H1 (cell line): ENCODE data around the gene PLXNA4. TPM values are rescaled to one million over a fixed set of nuclear protein-coding genes. Genes with fewer than 3 reads are reported as not detected.

ENCODE experiments used
- HDAC2 ChIP-seq, 2 experiments: fragments of 300-600 bp in 1 of 2; sonication (generic) in 1 of 2; IDR thresholded peaks; 2 replicates each; pipeline ENCODE4 v1.6.1; 2011 to 2012; ENCODE audit warnings: low read depth in 2 of 2, low read length in 2 of 2, mild to moderate bottlenecking in 2 of 2, moderate library complexity in 2 of 2, borderline replicate concordance in 1 of 2, inconsistent platforms in 1 of 2
- JUN ChIP-seq: IDR thresholded peaks from 2 replicates; pipeline ENCODE4 v1.6.1; 2011; ENCODE audit warnings: low read depth, mild to moderate bottlenecking, improper control_type of control experiment, low read length
- JUND ChIP-seq: IDR thresholded peaks from 2 replicates; pipeline ENCODE4 v1.6.1; 2011; ENCODE audit warnings: mild to moderate bottlenecking, improper control_type of control experiment, low read length
- MAFK ChIP-seq: IDR thresholded peaks from 2 replicates; pipeline ENCODE4 v1.6.1; 2012; ENCODE audit warnings: low read depth, mild to moderate bottlenecking, improper control_type of control experiment, low read length
- POU5F1 ChIP-seq: IDR thresholded peaks from 2 replicates; pipeline ENCODE4 v1.6.1; 2011; ENCODE audit warnings: low read depth, mild to moderate bottlenecking, low read length, moderate library complexity
- TCF12 ChIP-seq: IDR thresholded peaks from 2 replicates; pipeline ENCODE4 v1.6.1; 2011; ENCODE audit warnings: low read depth, mild to moderate bottlenecking, low read length
- ZNF274 ChIP-seq: IDR thresholded peaks from 2 replicates; pipeline ENCODE4 v1.7.0; 2012; ENCODE audit warnings: low read length, borderline replicate concordance; ENCODE audit errors: extremely low read depth
- polyA plus RNA-seq, 7 experiments: library from polyadenylated mRNA; depleted of rRNA in 3 of 7; stranded (reverse) in 5 of 7; unstranded in 2 of 7; fragments of >200 nt in 5 of 7; fragments of 200-250 nt in 2 of 7; gene quantifications; 1 replicate in 5 of 7; 2 replicates in 1 of 7; 4 replicates in 1 of 7; pipeline versions ENCODE4 v1.2.1 to v1.2.3, GENCODE V29; 2011 to 2013; ENCODE audit warnings: missing spikeins in 2 of 7, mixed read lengths in 2 of 7
- total RNA-seq: library from RNA; stranded (reverse); fragmentation: NEBNext Ultra II Directional; extraction: Animal tissue kit (Norgen Biotek cat#: 25700); gene quantifications from 2 replicates; pipeline ENCODE4 v1.2.1, GENCODE V29; 2021
- TF ChIP-seq, protein P1 (sequence below): fragments of 300-600 bp; sonication (generic); IDR thresholded peaks from 2 replicates; pipeline ENCODE4 v1.7.1; 2012; ENCODE audit warnings: low read length, moderate library complexity, mild to moderate bottlenecking, inconsistent platforms; ENCODE audit not compliant: insufficient replicate concordance
- TF ChIP-seq, protein P2 (sequence below): IDR thresholded peaks from 2 replicates; pipeline ENCODE4 v1.6.1; 2012; ENCODE audit warnings: low read length, inconsistent platforms

PLXNA4 gene
- total and polyA plus RNA-seq, 2 of the 8 experiments (the other 6 are each of a cell fraction or from before 2014, with no cell fraction given), result 0.76 to 0.79 TPM

DNA sequence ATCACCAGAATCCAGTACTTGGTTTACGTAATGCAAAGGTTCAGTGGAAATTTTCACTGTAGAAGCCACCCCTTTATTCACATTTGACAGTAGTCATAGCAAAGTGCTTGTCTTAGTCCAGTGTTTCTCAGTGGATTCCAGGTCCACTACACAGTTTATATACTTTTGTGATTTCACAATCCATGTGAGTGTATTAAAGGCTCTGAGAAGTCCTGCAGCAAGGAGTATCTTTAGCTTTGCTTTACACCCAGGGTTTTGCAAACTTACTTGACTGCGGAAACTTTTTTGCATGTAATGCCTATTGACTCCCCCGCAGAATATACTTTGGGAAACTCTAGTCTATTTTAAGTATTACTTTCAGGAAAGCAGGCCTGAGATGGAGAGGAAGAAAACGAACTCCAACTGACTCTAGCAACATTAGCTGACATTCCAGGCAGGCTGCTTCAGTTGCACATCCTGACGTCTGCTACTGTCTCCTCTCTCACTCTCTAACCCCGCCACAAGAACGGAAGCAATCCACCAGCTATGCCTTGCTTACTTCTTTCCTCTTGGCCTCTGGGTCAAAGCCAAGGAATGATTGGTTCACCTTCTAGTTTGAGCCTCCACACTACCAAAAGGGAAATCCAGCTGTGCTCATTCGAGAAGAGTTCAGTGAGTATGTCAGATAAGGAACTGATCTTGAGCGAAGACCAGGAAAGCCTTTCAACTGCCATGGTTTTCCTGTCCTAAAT is 6.2 kb downstream of the PLXNA4 start (continued):
- TF ChIP-seq, protein P1, sequence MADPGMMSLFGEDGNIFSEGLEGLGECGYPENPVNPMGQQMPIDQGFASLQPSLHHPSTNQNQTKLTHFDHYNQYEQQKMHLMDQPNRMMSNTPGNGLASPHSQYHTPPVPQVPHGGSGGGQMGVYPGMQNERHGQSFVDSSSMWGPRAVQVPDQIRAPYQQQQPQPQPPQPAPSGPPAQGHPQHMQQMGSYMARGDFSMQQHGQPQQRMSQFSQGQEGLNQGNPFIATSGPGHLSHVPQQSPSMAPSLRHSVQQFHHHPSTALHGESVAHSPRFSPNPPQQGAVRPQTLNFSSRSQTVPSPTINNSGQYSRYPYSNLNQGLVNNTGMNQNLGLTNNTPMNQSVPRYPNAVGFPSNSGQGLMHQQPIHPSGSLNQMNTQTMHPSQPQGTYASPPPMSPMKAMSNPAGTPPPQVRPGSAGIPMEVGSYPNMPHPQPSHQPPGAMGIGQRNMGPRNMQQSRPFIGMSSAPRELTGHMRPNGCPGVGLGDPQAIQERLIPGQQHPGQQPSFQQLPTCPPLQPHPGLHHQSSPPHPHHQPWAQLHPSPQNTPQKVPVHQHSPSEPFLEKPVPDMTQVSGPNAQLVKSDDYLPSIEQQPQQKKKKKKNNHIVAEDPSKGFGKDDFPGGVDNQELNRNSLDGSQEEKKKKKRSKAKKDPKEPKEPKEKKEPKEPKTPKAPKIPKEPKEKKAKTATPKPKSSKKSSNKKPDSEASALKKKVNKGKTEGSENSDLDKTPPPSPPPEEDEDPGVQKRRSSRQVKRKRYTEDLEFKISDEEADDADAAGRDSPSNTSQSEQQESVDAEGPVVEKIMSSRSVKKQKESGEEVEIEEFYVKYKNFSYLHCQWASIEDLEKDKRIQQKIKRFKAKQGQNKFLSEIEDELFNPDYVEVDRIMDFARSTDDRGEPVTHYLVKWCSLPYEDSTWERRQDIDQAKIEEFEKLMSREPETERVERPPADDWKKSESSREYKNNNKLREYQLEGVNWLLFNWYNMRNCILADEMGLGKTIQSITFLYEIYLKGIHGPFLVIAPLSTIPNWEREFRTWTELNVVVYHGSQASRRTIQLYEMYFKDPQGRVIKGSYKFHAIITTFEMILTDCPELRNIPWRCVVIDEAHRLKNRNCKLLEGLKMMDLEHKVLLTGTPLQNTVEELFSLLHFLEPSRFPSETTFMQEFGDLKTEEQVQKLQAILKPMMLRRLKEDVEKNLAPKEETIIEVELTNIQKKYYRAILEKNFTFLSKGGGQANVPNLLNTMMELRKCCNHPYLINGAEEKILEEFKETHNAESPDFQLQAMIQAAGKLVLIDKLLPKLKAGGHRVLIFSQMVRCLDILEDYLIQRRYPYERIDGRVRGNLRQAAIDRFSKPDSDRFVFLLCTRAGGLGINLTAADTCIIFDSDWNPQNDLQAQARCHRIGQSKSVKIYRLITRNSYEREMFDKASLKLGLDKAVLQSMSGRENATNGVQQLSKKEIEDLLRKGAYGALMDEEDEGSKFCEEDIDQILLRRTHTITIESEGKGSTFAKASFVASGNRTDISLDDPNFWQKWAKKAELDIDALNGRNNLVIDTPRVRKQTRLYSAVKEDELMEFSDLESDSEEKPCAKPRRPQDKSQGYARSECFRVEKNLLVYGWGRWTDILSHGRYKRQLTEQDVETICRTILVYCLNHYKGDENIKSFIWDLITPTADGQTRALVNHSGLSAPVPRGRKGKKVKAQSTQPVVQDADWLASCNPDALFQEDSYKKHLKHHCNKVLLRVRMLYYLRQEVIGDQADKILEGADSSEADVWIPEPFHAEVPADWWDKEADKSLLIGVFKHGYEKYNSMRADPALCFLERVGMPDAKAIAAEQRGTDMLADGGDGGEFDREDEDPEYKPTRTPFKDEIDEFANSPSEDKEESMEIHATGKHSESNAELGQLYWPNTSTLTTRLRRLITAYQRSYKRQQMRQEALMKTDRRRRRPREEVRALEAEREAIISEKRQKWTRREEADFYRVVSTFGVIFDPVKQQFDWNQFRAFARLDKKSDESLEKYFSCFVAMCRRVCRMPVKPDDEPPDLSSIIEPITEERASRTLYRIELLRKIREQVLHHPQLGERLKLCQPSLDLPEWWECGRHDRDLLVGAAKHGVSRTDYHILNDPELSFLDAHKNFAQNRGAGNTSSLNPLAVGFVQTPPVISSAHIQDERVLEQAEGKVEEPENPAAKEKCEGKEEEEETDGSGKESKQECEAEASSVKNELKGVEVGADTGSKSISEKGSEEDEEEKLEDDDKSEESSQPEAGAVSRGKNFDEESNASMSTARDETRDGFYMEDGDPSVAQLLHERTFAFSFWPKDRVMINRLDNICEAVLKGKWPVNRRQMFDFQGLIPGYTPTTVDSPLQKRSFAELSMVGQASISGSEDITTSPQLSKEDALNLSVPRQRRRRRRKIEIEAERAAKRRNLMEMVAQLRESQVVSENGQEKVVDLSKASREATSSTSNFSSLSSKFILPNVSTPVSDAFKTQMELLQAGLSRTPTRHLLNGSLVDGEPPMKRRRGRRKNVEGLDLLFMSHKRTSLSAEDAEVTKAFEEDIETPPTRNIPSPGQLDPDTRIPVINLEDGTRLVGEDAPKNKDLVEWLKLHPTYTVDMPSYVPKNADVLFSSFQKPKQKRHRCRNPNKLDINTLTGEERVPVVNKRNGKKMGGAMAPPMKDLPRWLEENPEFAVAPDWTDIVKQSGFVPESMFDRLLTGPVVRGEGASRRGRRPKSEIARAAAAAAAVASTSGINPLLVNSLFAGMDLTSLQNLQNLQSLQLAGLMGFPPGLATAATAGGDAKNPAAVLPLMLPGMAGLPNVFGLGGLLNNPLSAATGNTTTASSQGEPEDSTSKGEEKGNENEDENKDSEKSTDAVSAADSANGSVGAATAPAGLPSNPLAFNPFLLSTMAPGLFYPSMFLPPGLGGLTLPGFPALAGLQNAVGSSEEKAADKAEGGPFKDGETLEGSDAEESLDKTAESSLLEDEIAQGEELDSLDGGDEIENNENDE, result no peak
- no peak for TF ChIP-seq JUND
- TF ChIP-seq ZNF274, result no peak
- no peak for TF ChIP-seq JUN
- TF ChIP-seq, protein P2, sequence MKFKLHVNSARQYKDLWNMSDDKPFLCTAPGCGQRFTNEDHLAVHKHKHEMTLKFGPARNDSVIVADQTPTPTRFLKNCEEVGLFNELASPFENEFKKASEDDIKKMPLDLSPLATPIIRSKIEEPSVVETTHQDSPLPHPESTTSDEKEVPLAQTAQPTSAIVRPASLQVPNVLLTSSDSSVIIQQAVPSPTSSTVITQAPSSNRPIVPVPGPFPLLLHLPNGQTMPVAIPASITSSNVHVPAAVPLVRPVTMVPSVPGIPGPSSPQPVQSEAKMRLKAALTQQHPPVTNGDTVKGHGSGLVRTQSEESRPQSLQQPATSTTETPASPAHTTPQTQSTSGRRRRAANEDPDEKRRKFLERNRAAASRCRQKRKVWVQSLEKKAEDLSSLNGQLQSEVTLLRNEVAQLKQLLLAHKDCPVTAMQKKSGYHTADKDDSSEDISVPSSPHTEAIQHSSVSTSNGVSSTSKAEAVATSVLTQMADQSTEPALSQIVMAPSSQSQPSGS, result no peak
- no peak for TF ChIP-seq TCF12
- TF ChIP-seq HDAC2 (IDR thresholded peaks at IDR 0.05; ENCODE audit: borderline replicate concordance in 1 of 2, low read depth in 2 of 2, low read length in 2 of 2), result no peak
- TF ChIP-seq POU5F1, result no peak
- no peak for TF ChIP-seq MAFK
